GM12878 (cell line): ENCODE measurements around the gene CCDC54. TPM values are rescaled to one million over a fixed set of nuclear protein-coding genes. Genes with fewer than 3 reads are reported as not detected.

ENCODE experiments used
- ATAC-seq: fragments of 200-7000 bp; cut with Tn5 transposase; 3 replicates; pipeline ENCODE4 v1.9.1; 2020; ENCODE audit warnings: mild to moderate bottlenecking, moderate library complexity
- BruUV-seq: library from RNA; stranded (reverse); fragments of 400-500 nt; replicated peaks from 2 replicates; lab custom pipeline; 2021; lab: Mats Ljungman, UMichigan
- CTCF ChIA-PET: fragments of 300-600 bp; sonication (Branson Sonifier 250); formaldehyde crosslinking; extraction: SDS; loops from one replicate; lab custom pipeline; 2021; ENCODE audit warnings: inconsistent platforms; lab: Yijun Ruan, JAX
- POLR2A ChIA-PET: fragments of 350-600 bp; formaldehyde crosslinking; extraction: SDS; loops from one replicate; lab custom pipeline; 2021; ENCODE audit warnings: inconsistent platforms; lab: Charles Lee
- RAD21 ChIA-PET: fragments of 300-600 bp; sonication (Branson Sonifier 250); formaldehyde crosslinking; loops from one replicate; lab custom pipeline; 2023; ENCODE audit warnings: antibody characterized with exemption; ENCODE audit not compliant: unreplicated experiment; lab: Charles Lee
- SMC1A ChIA-PET: fragments of 300-600 bp; sonication (Branson Sonifier 250); formaldehyde crosslinking; loops from one replicate; lab custom pipeline; 2023; ENCODE audit not compliant: unreplicated experiment, uncharacterized antibody; lab: Charles Lee
- DNase-seq: peaks from one replicate; pipeline ENCODE4 v3.0.0-alpha.2; 2011; ENCODE audit warnings: low read depth, low spot score
- FAIRE-seq: peaks from 3 replicates; lab custom pipeline; 2011; peaks lifted over from hg19 to GRCh38; lab: Jason Lieb, UNC
- H2AFZ ChIP-seq: 2 replicates; pipeline ENCODE4 v1.6.0; 2011; ENCODE audit warnings: low read depth, low read length, control low read depth; ENCODE audit not compliant: control insufficient read depth
- H3K27ac ChIP-seq: 2 replicates; pipeline ENCODE4 v1.5.1; 2011; ENCODE audit warnings: control low read depth; ENCODE audit not compliant: control insufficient read depth, insufficient read depth
- H3K27me3 ChIP-seq, 2 experiments: replicated peaks in 1 of 2; 2 replicates each; pipeline versions ENCODE4 v1.6.0 to v1.6.1; 2011; ENCODE audit warnings: low read length in 1 of 2; ENCODE audit not compliant: control insufficient read depth in 2 of 2, insufficient read depth in 2 of 2
- H3K36me3 ChIP-seq, 2 experiments: 2 replicates each; pipeline ENCODE4 v1.5.1; 2011; ENCODE audit warnings: low read length in 1 of 2; ENCODE audit not compliant: control insufficient read depth in 2 of 2, insufficient read depth in 2 of 2
- H3K4me1 ChIP-seq: 2 replicates; pipeline ENCODE4 v1.6.1; 2011; ENCODE audit warnings: mild to moderate bottlenecking, low read length, moderate library complexity, mixed read lengths; ENCODE audit not compliant: control insufficient read depth, insufficient read depth
- H3K4me2 ChIP-seq: 2 replicates; pipeline ENCODE4 v1.6.0; 2011; ENCODE audit warnings: control low read depth; ENCODE audit not compliant: control insufficient read depth, insufficient read depth
- H3K4me3 ChIP-seq: fragments of 200-600 bp; sonication (generic); 2 replicates; pipeline ENCODE4 v1.5.1; 2016
- H3K79me2 ChIP-seq: 2 replicates; pipeline ENCODE4 v1.6.0; 2011; ENCODE audit warnings: low read length; ENCODE audit not compliant: control insufficient read depth, insufficient read depth
- H3K9ac ChIP-seq: 2 replicates; pipeline ENCODE4 v1.8.0; 2011; ENCODE audit warnings: low read length, control low read depth, mixed read lengths; ENCODE audit not compliant: control insufficient read depth, insufficient read depth
- H3K9me3 ChIP-seq: replicated peaks from 3 replicates; pipeline ENCODE4 v1.5.1; 2011; ENCODE audit warnings: mild to moderate bottlenecking, low read length; ENCODE audit not compliant: control insufficient read depth, insufficient read depth
- H4K20me1 ChIP-seq: 2 replicates; pipeline ENCODE4 v1.6.0; 2011; ENCODE audit not compliant: control insufficient read depth, insufficient read depth
- ATF7 ChIP-seq: fragments of 450-650 bp; IDR thresholded peaks from 2 replicates; pipeline ENCODE4 v1.6.1; 2016; ENCODE audit warnings: low read depth, mild to moderate bottlenecking
- CHD1 ChIP-seq: IDR thresholded peaks from 2 replicates; pipeline ENCODE4 v1.6.1; 2012; ENCODE audit warnings: low read depth, low read length, improper control_type of control experiment
- CREM ChIP-seq: IDR thresholded peaks from 2 replicates; pipeline ENCODE4 v1.6.1; 2014; ENCODE audit warnings: antibody characterized with exemption, low read depth
- HSF1 ChIP-seq: fragments of 150-350 bp; IDR thresholded peaks from 2 replicates; pipeline ENCODE4 v1.6.1; 2014; ENCODE audit warnings: mild to moderate bottlenecking, low read depth, low read length
- IKZF2 ChIP-seq, 2 experiments: fragments of 450-650 bp; IDR thresholded peaks; 2 replicates each; pipeline ENCODE4 v1.6.1; 2017; ENCODE audit warnings: mild to moderate bottlenecking in 2 of 2, moderate library complexity in 2 of 2
- NR2C2 ChIP-seq: IDR thresholded peaks from 2 replicates; pipeline ENCODE4 v1.6.1; 2011; ENCODE audit warnings: borderline replicate concordance, low read depth; ENCODE audit not compliant: control insufficient read depth, insufficient read length
- PAX8 ChIP-seq: fragments of 450-650 bp; IDR thresholded peaks from 2 replicates; pipeline ENCODE4 v1.6.1; 2017; ENCODE audit warnings: mild to moderate bottlenecking, moderate library complexity
- POU2F2 ChIP-seq: IDR thresholded peaks from 3 replicates; pipeline ENCODE4 v1.6.1; 2011; ENCODE audit warnings: low read depth, mild to moderate bottlenecking, low read length, borderline replicate concordance
- in situ Hi-C: fragments of 300-500 bp; cut with MboI; formaldehyde crosslinking; loops from 9 replicates; pipeline ENCODE4 v1.14.3; 2018; ENCODE audit warnings: mixed read lengths
- intact Hi-C: fragments of 100-400 bp; cut with micrococcal nuclease; formaldehyde crosslinking; loops from one replicate; pipeline ENCODE4 v1.14.2; 2022; ENCODE audit not compliant: unreplicated experiment
- polyA plus RNA-seq, 11 experiments: library from polyadenylated mRNA; depleted of rRNA in 4 of 11; unstranded in 6 of 11; stranded (reverse) in 5 of 11; fragments of >200 nt; fragmentation: Nextera tagmentation in 4 of 11; fragmentation: Illumina TruSeq in 1 of 11; extraction: Ambion mirVana in 4 of 11; extraction: Trizol in 1 of 11; gene quantifications; 1 replicate in 1 of 11; 2 replicates in 10 of 11; pipeline versions ENCODE4 v1.2.1 to v1.2.3, GENCODE V29; 2011 to 2016; ENCODE audit warnings: inconsistent platforms in 2 of 11, missing spikeins in 2 of 11, low read depth in 1 of 11
- total RNA-seq, 4 experiments: library from RNA; depleted of rRNA in 3 of 4; stranded (reverse); fragments of >200 nt in 3 of 4; fragmentation: Illumina TruSeq in 1 of 4; extraction: Trizol in 1 of 4; gene quantifications; 2 replicates each; pipeline versions ENCODE4 v1.2.1 to v1.2.3, GENCODE V29; 2013 to 2021
- TF ChIP-seq, protein P1 (sequence below), 3 experiments: IDR thresholded peaks in 2 of 3; conservative IDR thresholded peaks in 1 of 3; 2 replicates each; pipeline ENCODE4 v1.5.1; 2011; ENCODE audit warnings: low read depth in 3 of 3, low read length in 3 of 3, mild to moderate bottlenecking in 3 of 3, control low read depth in 2 of 3, moderate library complexity in 2 of 3, inconsistent platforms in 1 of 3, mixed read lengths in 1 of 3; ENCODE audit not compliant: control insufficient read depth in 2 of 3, insufficient read depth in 1 of 3; ENCODE audit errors: extremely low read depth in 1 of 3

The CCDC54 gene
- total and polyA plus RNA-seq, 10 of the 15 experiments (the other 5 are each of a cell fraction or from before 2014, with no cell fraction given): not detected

DNA sequence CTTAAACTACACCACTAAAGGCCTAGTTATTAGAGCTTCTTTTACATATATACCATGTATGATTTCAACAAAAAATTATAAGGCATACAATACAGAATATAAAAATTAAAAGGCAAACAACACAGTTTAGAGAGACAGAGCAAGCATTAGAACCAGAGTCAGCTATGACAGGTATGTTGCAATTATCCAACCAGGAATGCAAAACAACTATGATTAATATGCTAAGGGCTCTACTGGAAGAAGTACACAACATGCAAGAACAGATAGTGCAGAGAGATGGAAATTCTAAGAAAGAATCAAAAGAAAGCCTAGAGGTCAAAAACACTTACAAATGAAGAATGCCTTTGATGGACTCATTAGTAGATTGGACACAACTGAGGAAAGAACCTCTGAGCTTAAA lies 39.6 kb downstream of the CCDC54 start:
- in situ Hi-C loops: no loop called here
- TF ChIP-seq CHD1 (no peak), POU2F2 (no peak), NR2C2 (no peak), CREM (no peak), PAX8 (no peak), IKZF2 (IDR thresholded peaks at IDR 0.05) (no peak), HSF1 (no peak), ATF7 (no peak)
- TF ChIP-seq, protein P1, sequence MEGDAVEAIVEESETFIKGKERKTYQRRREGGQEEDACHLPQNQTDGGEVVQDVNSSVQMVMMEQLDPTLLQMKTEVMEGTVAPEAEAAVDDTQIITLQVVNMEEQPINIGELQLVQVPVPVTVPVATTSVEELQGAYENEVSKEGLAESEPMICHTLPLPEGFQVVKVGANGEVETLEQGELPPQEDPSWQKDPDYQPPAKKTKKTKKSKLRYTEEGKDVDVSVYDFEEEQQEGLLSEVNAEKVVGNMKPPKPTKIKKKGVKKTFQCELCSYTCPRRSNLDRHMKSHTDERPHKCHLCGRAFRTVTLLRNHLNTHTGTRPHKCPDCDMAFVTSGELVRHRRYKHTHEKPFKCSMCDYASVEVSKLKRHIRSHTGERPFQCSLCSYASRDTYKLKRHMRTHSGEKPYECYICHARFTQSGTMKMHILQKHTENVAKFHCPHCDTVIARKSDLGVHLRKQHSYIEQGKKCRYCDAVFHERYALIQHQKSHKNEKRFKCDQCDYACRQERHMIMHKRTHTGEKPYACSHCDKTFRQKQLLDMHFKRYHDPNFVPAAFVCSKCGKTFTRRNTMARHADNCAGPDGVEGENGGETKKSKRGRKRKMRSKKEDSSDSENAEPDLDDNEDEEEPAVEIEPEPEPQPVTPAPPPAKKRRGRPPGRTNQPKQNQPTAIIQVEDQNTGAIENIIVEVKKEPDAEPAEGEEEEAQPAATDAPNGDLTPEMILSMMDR (IDR thresholded peaks at IDR 0.05 in 2 of 3, conservative IDR thresholded peaks at IDR 0.05 in 1 of 3; ENCODE audit: control insufficient read depth in 2 of 3, extremely low read depth in 1 of 3, insufficient read depth in 1 of 3, low read depth in 3 of 3, low read length in 3 of 3): no peak
- FAIRE-seq (no peak), ATAC-seq (no peak), DNase-seq (no peak)
- no peaks in the 10 kb centered on the region for H4K20me1 ChIP-seq
- H3K4me2 ChIP-seq: no peak overlapping the region
- intact Hi-C loops: no loop called here
- H3K4me1 ChIP-seq: no peaks in the 10 kb centered on the region
- H3K36me3 ChIP-seq: no peaks in the 10 kb centered on the region
- CTCF ChIA-PET: interaction anchor here (1.0 to 2.0 kb wide), 3 partner anchors 12 to 182 kb away, joined by 3 to 4 read pairs (median 4); no protein-coding TSS in a partner anchor
- no peaks in the 10 kb centered on the region for H3K9me3 ChIP-seq
- H3K27me3 ChIP-seq: no peaks in the 10 kb centered on the region
- H3K9ac ChIP-seq: no peak overlapping the region
- POLR2A ChIA-PET: no interaction called here
- no peak overlapping the region for H2AFZ ChIP-seq
- no TSS peak for BruUV-seq
- RAD21 ChIA-PET: no interaction called here
- SMC1A ChIA-PET: interaction anchor here (0.8 kb wide), 1 partner anchor 145 kb away, joined by 3 read pairs; no protein-coding TSS in a partner anchor
- H3K27ac ChIP-seq: no peak overlapping the region
- H3K79me2 ChIP-seq: no peaks in the 10 kb centered on the region
- no peak overlapping the region for H3K4me3 ChIP-seq
